OCI-LY7 (cell line): ENCODE results near the gene ZNF451. TPM values are rescaled to one million over a fixed set of nuclear protein-coding genes. Genes with fewer than 3 reads are reported as not detected.

Experiments
- BruUV-seq: library from RNA; stranded (reverse); fragments of 400-500 nt; replicated peaks from 2 replicates; lab custom pipeline; 2021; lab: Mats Ljungman, UMichigan
- CTCF ChIA-PET: fragments of 300-600 bp; sonication (Branson Sonifier 250); formaldehyde crosslinking; loops from one replicate; lab custom pipeline; 2022; ENCODE audit warnings: antibody characterized with exemption; ENCODE audit not compliant: unreplicated experiment; lab: Charles Lee
- POLR2A ChIA-PET: fragments of 300-600 bp; sonication (Branson Sonifier 250); formaldehyde crosslinking; loops from one replicate; lab custom pipeline; 2022; ENCODE audit warnings: antibody characterized with exemption; lab: Charles Lee
- DNase-seq: peaks from one replicate; pipeline ENCODE4 v3.0.0-alpha.2; 2015; ENCODE audit warnings: low spot score
- H2AFZ ChIP-seq: fragments of 200-600 bp; sonication (generic), shearing (Covaris generic); 2 replicates; pipeline ENCODE4 v1.6.1; 2014; ENCODE audit warnings: mild to moderate bottlenecking, antibody characterized with exemption, low read length, moderate library complexity
- H3K27ac ChIP-seq: fragments of 200-600 bp; sonication (generic); 2 replicates; pipeline ENCODE4 v1.5.1; 2014; ENCODE audit warnings: mixed run types, low read depth, mild to moderate bottlenecking, moderate library complexity, low read length, inconsistent platforms; ENCODE audit not compliant: poor library complexity, severe bottlenecking
- H3K36me3 ChIP-seq: fragments of 200-600 bp; sonication (generic); 2 replicates; pipeline ENCODE4 v1.6.1; 2014; ENCODE audit warnings: mild to moderate bottlenecking, antibody characterized with exemption, low read length, moderate library complexity, mixed read lengths; ENCODE audit not compliant: insufficient read depth
- H3K4me1 ChIP-seq: fragments of 200-600 bp; sonication (generic); 2 replicates; pipeline ENCODE4 v1.5.1; 2014; ENCODE audit warnings: mild to moderate bottlenecking, low read length; ENCODE audit not compliant: insufficient read depth, poor library complexity, severe bottlenecking
- H3K4me2 ChIP-seq: fragments of 200-600 bp; sonication (generic); 2 replicates; pipeline ENCODE4 v1.6.1; 2014; ENCODE audit warnings: mild to moderate bottlenecking, low read length
- H3K4me3 ChIP-seq: fragments of 200-600 bp; sonication (generic); 2 replicates; pipeline ENCODE4 v1.5.1; 2014; ENCODE audit warnings: mild to moderate bottlenecking, low read depth, low read length; ENCODE audit not compliant: poor library complexity, severe bottlenecking
- H3K79me2 ChIP-seq: fragments of 200-600 bp; sonication (generic); 2 replicates; pipeline ENCODE4 v1.6.1; 2016; ENCODE audit warnings: low read depth, mild to moderate bottlenecking, low read length, moderate library complexity, mixed read lengths; ENCODE audit not compliant: insufficient read depth
- H3K9me2 ChIP-seq: fragments of 200-600 bp; sonication (generic); 2 replicates; pipeline ENCODE4 v1.6.1; 2016; ENCODE audit warnings: mild to moderate bottlenecking, low read length, mixed read lengths; ENCODE audit not compliant: insufficient read depth
- H3K9me3 ChIP-seq: fragments of 200-600 bp; sonication (generic); 2 replicates; pipeline ENCODE4 v1.6.1; 2014; ENCODE audit warnings: mild to moderate bottlenecking, mixed run types, low read length, mixed read lengths
- H4K20me1 ChIP-seq: fragments of 200-600 bp; sonication (generic); 2 replicates; pipeline ENCODE4 v1.6.1; 2014; ENCODE audit warnings: mild to moderate bottlenecking, antibody characterized with exemption, low read length, moderate library complexity, mixed read lengths; ENCODE audit not compliant: insufficient read depth
- EZH2phosphoT487 ChIP-seq: fragments of 200-600 bp; sonication (generic); IDR thresholded peaks from 2 replicates; pipeline ENCODE4 v1.6.1; 2018; ENCODE audit warnings: low read depth, borderline replicate concordance, mild to moderate bottlenecking, mixed run types, antibody characterized with exemption, low read length, moderate library complexity, mixed read lengths
- intact Hi-C: fragments of 100-400 bp; cut with micrococcal nuclease; formaldehyde crosslinking; loops from one replicate; pipeline ENCODE4 v1.10.0; 2022; ENCODE audit not compliant: unreplicated experiment
- total RNA-seq, 2 experiments: library from RNA; depleted of rRNA in 1 of 2; stranded (reverse); fragments of >200 nt in 1 of 2; shearing (Covaris generic) in 1 of 2; gene quantifications; 2 replicates each; pipeline ENCODE4 v1.2.3, GENCODE V29; 2014 to 2022
- TF ChIP-seq, protein P1 (sequence below): fragments of 200-600 bp; sonication (generic); conservative IDR thresholded peaks from 2 replicates; pipeline ENCODE4 v1.5.1; 2014; ENCODE audit warnings: mild to moderate bottlenecking, antibody characterized with exemption, low read length, moderate library complexity, mixed read lengths

ZNF451 gene
- total RNA-seq, 2 experiments from 2014 or later, result 50.0 to 66.7 TPM

DNA sequence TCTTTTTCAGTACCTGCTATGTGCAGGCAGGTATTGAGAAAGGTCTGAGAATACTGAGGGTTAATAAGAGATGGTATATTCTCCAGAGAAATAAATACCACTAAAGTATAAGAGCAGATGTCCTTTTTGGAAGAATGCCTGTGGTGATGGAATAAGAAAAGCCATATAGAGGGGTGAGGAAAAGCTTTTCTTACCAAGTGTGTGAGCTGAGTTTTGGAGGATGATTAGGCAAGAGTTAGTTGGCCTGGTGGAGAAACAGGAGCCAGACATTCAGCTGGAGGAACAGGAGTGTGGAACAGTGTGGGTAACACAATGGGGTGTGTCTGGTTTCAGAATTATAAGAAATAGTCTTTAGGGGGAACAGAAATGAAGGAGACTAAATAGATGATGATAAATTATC, 19.9 kb downstream of the ZNF451 start:
- peaks cover 27% of the 10 kb centered on the region for H4K20me1 ChIP-seq
- intact Hi-C loops, result loop anchor here (5.0 to 10.0 kb wide), 2 partner anchors 62 to 205 kb away; partner anchors contain the start of genes BAG2 and PRIM2
- ChIA-PET POLR2A (no interaction called here), CTCF (no interaction called here)
- TF ChIP-seq, protein P1, sequence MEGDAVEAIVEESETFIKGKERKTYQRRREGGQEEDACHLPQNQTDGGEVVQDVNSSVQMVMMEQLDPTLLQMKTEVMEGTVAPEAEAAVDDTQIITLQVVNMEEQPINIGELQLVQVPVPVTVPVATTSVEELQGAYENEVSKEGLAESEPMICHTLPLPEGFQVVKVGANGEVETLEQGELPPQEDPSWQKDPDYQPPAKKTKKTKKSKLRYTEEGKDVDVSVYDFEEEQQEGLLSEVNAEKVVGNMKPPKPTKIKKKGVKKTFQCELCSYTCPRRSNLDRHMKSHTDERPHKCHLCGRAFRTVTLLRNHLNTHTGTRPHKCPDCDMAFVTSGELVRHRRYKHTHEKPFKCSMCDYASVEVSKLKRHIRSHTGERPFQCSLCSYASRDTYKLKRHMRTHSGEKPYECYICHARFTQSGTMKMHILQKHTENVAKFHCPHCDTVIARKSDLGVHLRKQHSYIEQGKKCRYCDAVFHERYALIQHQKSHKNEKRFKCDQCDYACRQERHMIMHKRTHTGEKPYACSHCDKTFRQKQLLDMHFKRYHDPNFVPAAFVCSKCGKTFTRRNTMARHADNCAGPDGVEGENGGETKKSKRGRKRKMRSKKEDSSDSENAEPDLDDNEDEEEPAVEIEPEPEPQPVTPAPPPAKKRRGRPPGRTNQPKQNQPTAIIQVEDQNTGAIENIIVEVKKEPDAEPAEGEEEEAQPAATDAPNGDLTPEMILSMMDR, result no peak
- no peak for TF ChIP-seq EZH2phosphoT487
- no peaks in the 10 kb centered on the region for H3K9me2 ChIP-seq
- no peak overlapping the region for H2AFZ ChIP-seq
- no peaks in the 10 kb centered on the region for H3K9me3 ChIP-seq
- BruUV-seq, result no TSS peak
- DNase-seq, result no peak
- no peak overlapping the region for H3K4me2 ChIP-seq
- peaks cover 19% of the 10 kb centered on the region for H3K4me1 ChIP-seq
- H3K27ac ChIP-seq, result no peak overlapping the region
- no peak overlapping the region for H3K4me3 ChIP-seq
- peaks cover 55% of the 10 kb centered on the region; the same call in 1 of the 2 replicates for H3K79me2 ChIP-seq
- H3K36me3 ChIP-seq, result peaks cover 39% of the 10 kb centered on the region

DNA sequence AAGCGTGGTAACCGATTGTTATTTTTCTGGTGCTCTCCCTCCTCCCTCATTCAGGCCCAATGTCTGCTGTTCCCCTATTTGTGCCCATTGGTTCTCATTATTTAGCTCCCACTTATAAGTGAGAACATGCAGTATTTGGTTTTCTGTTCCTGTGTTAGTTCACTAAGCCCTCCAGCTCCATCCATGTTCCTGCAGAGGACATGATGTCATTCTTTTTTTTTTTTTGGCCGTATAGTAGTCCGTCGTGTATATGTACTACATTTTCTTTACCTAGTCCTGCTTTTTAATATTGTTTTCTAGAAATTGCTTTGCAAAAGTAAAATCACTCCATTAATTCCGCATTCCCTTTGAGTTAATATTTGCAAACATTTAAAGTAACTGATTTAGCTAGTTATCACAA, 23.1 kb downstream of the ZNF451 start:
- ChIA-PET POLR2A (interaction anchor here (0.7 to 1.9 kb wide), 7 partner anchors 12 to 196 kb away, joined by 3 to 8 read pairs (median 4); partner anchors contain the start of gene BAG2), CTCF (no interaction called here)
- Histone ChIP-seq H3K4me3 (no peak overlapping the region), H3K27ac (no peak overlapping the region), H3K9me3 (no peaks in the 10 kb centered on the region), H3K36me3 (peaks cover 12% of the 10 kb centered on the region), H3K4me1 (peaks cover 16% of the 10 kb centered on the region), H3K9me2 (no peaks in the 10 kb centered on the region), H3K4me2 (no peak overlapping the region), H3K79me2 (peaks cover 31% of the 10 kb centered on the region; the same call in 1 of the 2 replicates), H4K20me1 (peaks cover 20% of the 10 kb centered on the region), H2AFZ (no peak overlapping the region)
- TF ChIP-seq, protein P1, result no peak
- TF ChIP-seq EZH2phosphoT487, result no peak
- no TSS peak for BruUV-seq
- no peak for DNase-seq
- intact Hi-C loops, result no loop called here

DNA sequence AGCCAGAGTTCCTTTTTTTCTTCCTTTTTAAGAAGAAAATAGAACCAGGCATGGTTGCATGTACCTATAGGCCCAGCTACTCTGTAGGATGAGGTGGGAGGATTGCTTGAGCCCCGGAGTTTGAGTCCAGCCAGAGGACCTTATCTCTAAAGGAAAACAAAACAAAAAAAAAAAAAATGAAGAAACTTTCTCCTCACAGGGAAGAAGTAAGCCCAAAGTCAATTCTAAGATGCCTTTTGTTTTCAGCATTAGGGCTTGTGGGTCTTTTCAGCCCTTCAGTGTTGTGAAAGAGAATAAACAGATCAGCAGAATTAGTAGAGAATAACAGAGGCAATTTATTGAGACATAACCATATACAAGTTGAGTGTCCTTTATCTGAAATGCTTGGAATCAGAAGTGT, 26.8 kb downstream of the ZNF451 start:
- no peaks in the 10 kb centered on the region for H3K4me1 ChIP-seq
- peaks cover 14% of the 10 kb centered on the region; the same call in 1 of the 2 replicates for H3K79me2 ChIP-seq
- H3K4me3 ChIP-seq, result no peak overlapping the region
- no peaks in the 10 kb centered on the region for H3K9me2 ChIP-seq
- H3K27ac ChIP-seq, result no peak overlapping the region
- BruUV-seq, result no TSS peak
- H2AFZ ChIP-seq, result no peak overlapping the region
- no peaks in the 10 kb centered on the region; the same call in 1 of the 2 replicates for H4K20me1 ChIP-seq
- ChIA-PET CTCF (no interaction called here), POLR2A (interaction anchor here (1.1 to 4.6 kb wide), 4 partner anchors 9 to 21 kb away, joined by 4 to 24 read pairs (median 6); no protein-coding TSS in a partner anchor)
- TF ChIP-seq, protein P1, result no peak
- no peak for TF ChIP-seq EZH2phosphoT487
- DNase-seq, result no peak
- 0 out of 2 replicates have a peak, but pooled peaks cover 3% of the 10 kb centered on the region for H3K9me3 ChIP-seq
- no peak overlapping the region for H3K4me2 ChIP-seq
- H3K36me3 ChIP-seq, result peaks cover 19% of the 10 kb centered on the region
- intact Hi-C loops, result no loop called here
